ENCODE data around the gene SERPINA9. TPM values are rescaled to one million over a fixed set of nuclear protein-coding genes. Genes with fewer than 3 reads are reported as not detected.

SERPINA9 gene
- polyA plus RNA-seq, 4 donors = 0.64 TPM; not detected in 3

DNA sequence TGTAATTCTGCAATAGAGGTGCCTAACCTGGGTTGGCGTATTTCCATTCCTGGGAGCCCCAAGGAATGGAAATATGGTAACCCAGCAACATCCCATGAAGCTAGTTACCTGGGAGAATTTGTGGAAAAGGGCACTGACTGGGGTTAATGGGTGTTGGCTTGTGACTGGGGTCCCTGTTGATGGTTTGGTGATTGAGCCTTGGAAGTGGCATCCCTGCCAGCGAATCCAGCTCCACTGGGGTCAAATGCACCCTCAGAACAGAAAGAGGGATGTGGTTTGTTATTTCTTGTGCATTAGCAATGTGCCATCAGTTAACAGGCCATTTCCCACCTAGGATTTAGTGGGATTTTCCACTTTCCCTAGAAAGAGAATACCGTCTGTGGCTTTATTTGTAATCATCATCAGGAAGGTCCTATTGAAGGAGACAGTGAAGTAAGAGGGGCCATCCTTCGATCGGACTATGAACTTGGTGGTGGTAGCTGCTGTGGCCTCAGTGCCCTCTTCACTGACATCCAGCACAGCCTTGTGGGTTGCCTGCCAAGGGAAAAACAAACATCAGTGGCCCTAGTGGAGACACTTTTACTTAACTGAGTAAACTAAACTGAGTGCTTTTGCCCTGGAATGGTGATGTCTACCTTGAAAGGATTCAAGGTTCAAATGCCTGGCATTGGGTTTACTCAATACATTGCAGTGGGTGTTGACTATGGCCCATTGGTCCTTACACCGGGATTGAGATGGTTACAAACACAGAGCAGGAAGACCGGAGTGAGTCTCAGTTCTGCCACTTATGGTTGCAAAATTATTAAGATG lies 13.0 kb downstream of the SERPINA9 start:
- DNase-seq (no peak), FAIRE-seq (no peak)
- no peaks in the 10 kb centered on the region for H3K27me3 ChIP-seq (ENCODE audit: control insufficient read depth in 3 of 3, insufficient read depth in 3 of 3, low read length in 3 of 3)
- no peaks in the 10 kb centered on the region for H3K36me3 ChIP-seq (ENCODE audit: control insufficient read depth in 3 of 3, insufficient read depth in 2 of 3, low read depth in 1 of 3, low read length in 3 of 3)
- H3K9me3 ChIP-seq (ENCODE audit: control insufficient read depth in 2 of 2, insufficient read depth in 1 of 2, low read depth in 1 of 2, low read length in 1 of 2) = peaks cover 0 to 31% of the 10 kb centered on the region in 2 donors
- H3K27ac ChIP-seq (ENCODE audit: low read depth in 1 of 3, low read length in 2 of 3) = no peak overlapping the region
- no peaks in the 10 kb centered on the region for H3K4me1 ChIP-seq (ENCODE audit: control insufficient read depth in 3 of 3, insufficient read depth in 2 of 3, low read depth in 1 of 3, low read length in 2 of 3)
- H3K4me3 ChIP-seq (ENCODE audit: low read depth in 1 of 3, low read length in 3 of 3) = no peak overlapping the region
- 83 to 89% (median 86%) methylated on average over 7 of the region's 7 CpGs for WGBS, 3 donors

DNA sequence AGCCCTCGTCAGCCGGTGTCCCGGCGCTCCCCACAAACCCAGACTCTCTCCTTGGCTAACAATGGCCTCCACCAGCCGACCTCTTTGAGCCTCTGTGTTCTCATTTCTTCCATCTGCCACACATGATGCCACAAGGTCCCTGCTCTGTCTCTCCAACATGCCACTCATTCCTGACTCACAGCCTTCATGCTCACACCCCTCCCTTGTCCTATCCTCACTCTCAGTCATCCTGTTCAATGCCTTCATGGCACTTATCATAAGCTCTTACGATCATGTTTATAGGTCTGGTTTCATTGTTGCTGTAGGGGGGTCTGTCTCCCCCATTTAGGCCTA lies 13.8 kb downstream of the SERPINA9 start:
- Histone ChIP-seq H3K9me3 (ENCODE audit: control insufficient read depth in 2 of 2, insufficient read depth in 1 of 2, low read depth in 1 of 2, low read length in 1 of 2) (peaks cover 0 to 31% of the 10 kb centered on the region in 2 donors), H3K27ac (ENCODE audit: low read depth in 1 of 3, low read length in 2 of 3) (no peak overlapping the region), H3K4me3 (ENCODE audit: low read depth in 1 of 3, low read length in 3 of 3) (no peak overlapping the region), H3K36me3 (ENCODE audit: control insufficient read depth in 3 of 3, insufficient read depth in 2 of 3, low read depth in 1 of 3, low read length in 3 of 3) (no peaks in the 10 kb centered on the region), H3K4me1 (ENCODE audit: control insufficient read depth in 3 of 3, insufficient read depth in 2 of 3, low read depth in 1 of 3, low read length in 2 of 3) (no peaks in the 10 kb centered on the region), H3K27me3 (ENCODE audit: control insufficient read depth in 3 of 3, insufficient read depth in 3 of 3, low read length in 3 of 3) (no peaks in the 10 kb centered on the region)
- FAIRE-seq (no peak), DNase-seq (no peak)
- WGBS, 3 donors = 90 to 91% (median 90%) methylated on average over 6 of the region's 6 CpGs

DNA sequence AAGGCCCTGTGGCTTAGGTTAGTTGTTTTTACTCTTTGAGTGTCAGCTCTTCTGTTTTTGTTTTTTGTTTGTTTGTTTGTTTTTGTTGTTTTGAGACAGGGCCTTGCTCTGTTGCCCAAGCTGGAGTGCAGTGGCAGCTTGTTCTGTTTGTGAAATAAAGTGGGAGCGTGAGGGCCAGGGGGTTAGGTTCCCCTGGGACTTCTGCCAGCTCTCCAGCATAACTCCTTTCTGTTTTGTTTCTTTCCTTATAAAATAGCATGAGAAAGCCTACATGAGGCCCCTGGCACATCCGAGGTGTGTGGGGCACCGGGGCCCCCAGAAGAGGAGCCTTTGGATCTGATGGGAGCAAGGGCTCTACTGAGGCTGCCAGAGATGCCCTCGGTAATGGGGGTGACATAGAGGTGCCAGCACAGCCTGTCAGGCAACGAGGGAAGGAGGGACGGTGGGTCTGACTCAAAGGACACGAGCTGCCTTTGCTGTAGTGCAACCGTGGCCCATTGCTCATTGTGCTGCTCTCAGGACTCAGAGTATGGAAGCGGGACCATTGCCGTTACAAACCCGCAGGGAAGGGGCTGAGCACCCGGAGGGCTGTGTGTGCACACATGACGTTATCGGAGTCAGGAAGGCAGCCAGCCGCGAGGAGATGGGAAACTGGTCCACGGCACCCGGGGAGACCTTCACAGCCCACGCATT lies 14.3 kb downstream of the SERPINA9 start:
- Histone ChIP-seq H3K4me1 (ENCODE audit: control insufficient read depth in 3 of 3, insufficient read depth in 2 of 3, low read depth in 1 of 3, low read length in 2 of 3) (no peaks in the 10 kb centered on the region), H3K4me3 (ENCODE audit: low read depth in 1 of 3, low read length in 3 of 3) (no peak overlapping the region), H3K27me3 (ENCODE audit: control insufficient read depth in 3 of 3, insufficient read depth in 3 of 3, low read length in 3 of 3) (no peaks in the 10 kb centered on the region), H3K9me3 (ENCODE audit: control insufficient read depth in 2 of 2, insufficient read depth in 1 of 2, low read depth in 1 of 2, low read length in 1 of 2) (peaks cover 0 to 31% of the 10 kb centered on the region in 2 donors), H3K36me3 (ENCODE audit: control insufficient read depth in 3 of 3, insufficient read depth in 2 of 3, low read depth in 1 of 3, low read length in 3 of 3) (no peaks in the 10 kb centered on the region), H3K27ac (ENCODE audit: low read depth in 1 of 3, low read length in 2 of 3) (no peak overlapping the region)
- DNase-seq = no peak
- 82 to 87% (median 85%) methylated on average over 19 of the region's 19 CpGs for WGBS, 3 donors
- FAIRE-seq = no peak

DNA sequence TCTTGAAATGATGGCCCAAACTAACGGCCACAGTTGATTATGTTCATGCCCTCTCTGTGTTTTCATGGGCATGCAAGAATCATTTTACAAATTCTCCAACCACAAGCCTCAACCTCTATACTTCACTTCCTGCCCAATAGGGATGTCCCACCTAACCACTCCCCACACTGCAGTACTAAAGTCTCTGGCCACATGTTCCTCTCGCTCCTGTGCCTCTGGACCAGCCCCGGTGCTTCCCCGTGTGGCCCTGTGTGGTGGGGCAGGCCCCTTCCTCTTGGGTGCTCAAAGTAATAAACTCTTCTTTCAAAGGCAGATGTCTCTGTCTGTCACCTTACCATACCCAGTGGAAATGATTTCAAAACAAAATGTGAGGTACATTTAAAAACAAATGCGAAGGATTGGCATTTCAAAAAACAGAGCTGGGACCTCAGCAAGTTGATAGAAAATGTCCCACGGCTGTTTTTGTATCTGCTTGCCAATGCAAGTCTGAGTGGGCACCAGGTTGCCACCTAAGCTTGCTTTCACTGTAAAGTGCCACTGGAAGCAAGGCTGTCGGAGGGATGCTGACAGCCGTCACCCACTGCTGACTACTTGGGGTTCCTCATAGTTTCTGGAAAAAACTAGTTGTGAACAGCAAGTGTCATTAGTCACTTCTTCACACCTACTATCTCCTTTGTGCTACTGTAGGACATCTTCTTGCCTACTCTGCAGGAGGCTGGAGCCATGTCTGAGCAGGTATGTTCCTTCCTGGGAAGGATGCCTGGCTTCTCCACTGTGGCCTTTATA lies 15.2 kb downstream of the SERPINA9 start:
- H3K9me3 ChIP-seq (ENCODE audit: control insufficient read depth in 2 of 2, insufficient read depth in 1 of 2, low read depth in 1 of 2, low read length in 1 of 2) = peaks cover 0 to 26% of the 10 kb centered on the region in 2 donors
- no peaks in the 10 kb centered on the region for H3K4me1 ChIP-seq (ENCODE audit: control insufficient read depth in 3 of 3, insufficient read depth in 2 of 3, low read depth in 1 of 3, low read length in 2 of 3)
- no peak overlapping the region for H3K27ac ChIP-seq (ENCODE audit: low read depth in 1 of 3, low read length in 2 of 3)
- FAIRE-seq (no peak), DNase-seq (no peak)
- H3K27me3 ChIP-seq (ENCODE audit: control insufficient read depth in 3 of 3, insufficient read depth in 3 of 3, low read length in 3 of 3) = no peaks in the 10 kb centered on the region
- no peak overlapping the region for H3K4me3 ChIP-seq (ENCODE audit: low read depth in 1 of 3, low read length in 3 of 3)
- 69 to 74% (median 70%) methylated on average over 8 of the region's 8 CpGs for WGBS, 3 donors
- H3K36me3 ChIP-seq (ENCODE audit: control insufficient read depth in 3 of 3, insufficient read depth in 2 of 3, low read depth in 1 of 3, low read length in 3 of 3) = no peaks in the 10 kb centered on the region

DNA sequence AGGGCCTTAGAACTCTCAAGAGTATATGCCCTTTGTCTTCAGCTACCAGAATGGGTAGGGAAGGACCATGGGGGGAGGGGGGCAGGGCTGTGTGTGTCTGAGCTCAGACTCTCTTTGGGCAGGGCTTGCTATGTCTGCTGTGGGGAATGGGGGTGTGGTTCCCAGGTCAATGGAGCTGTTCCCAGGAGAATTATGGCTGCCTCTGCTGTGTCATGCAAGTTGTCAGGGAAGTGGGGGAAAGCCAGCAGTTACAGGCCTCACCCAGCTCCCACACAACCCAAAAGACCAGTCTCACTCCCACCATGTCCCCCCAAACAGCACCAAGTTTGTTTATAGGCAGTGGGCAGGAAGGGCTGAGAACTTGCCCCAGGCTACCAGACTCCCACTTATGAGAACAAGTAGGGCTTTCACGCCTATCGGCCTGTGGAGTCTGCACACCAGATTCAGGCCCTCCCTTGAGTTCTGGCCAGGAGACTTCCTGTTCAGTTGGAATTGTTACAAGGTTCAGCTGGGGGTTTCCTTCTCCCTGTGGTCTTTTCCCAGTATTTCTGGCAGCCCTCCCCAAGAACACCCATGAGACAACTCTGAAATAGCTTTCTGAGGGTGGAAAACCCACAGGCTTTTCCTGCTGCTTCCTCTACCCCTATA lies 17.3 kb downstream of the SERPINA9 start:
- Histone ChIP-seq H3K9me3 (ENCODE audit: control insufficient read depth in 2 of 2, insufficient read depth in 1 of 2, low read depth in 1 of 2, low read length in 1 of 2) (peaks cover 0 to 10% of the 10 kb centered on the region in 2 donors), H3K4me3 (ENCODE audit: low read depth in 1 of 3, low read length in 3 of 3) (no peak overlapping the region), H3K36me3 (ENCODE audit: control insufficient read depth in 3 of 3, insufficient read depth in 2 of 3, low read depth in 1 of 3, low read length in 3 of 3) (no peaks in the 10 kb centered on the region), H3K27me3 (ENCODE audit: control insufficient read depth in 3 of 3, insufficient read depth in 3 of 3, low read length in 3 of 3) (no peaks in the 10 kb centered on the region), H3K27ac (ENCODE audit: low read depth in 1 of 3, low read length in 2 of 3) (no peak overlapping the region), H3K4me1 (ENCODE audit: control insufficient read depth in 3 of 3, insufficient read depth in 2 of 3, low read depth in 1 of 3, low read length in 2 of 3) (no peaks in the 10 kb centered on the region)
- DNase-seq = no peak
- 58 to 73% (median 64%) methylated on average over 2 of the region's 2 CpGs for WGBS, 3 donors
- FAIRE-seq = no peak

DNA sequence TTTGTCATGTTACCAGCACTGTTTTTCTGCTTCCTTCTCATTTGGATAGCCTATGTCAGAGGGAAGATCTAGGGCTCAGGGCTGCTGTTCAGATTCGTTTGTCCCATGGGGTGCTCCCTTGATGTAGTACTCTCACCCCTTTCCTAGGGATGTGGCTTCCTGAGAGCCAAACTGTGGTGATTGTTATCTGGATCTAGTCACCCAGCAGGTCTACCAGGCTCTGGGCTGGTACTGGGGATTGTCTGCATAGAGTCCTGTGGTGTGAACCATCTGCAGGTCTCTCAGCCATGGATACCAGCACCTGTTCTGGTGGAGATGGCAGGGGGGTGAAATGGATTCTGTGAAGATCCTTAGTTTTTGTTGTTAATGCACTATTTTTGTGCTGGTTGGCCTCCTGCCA lies 17.9 kb downstream of the SERPINA9 start:
- H3K27ac ChIP-seq (ENCODE audit: low read depth in 1 of 3, low read length in 2 of 3) = no peak overlapping the region
- H3K27me3 ChIP-seq (ENCODE audit: control insufficient read depth in 3 of 3, insufficient read depth in 3 of 3, low read length in 3 of 3) = no peaks in the 10 kb centered on the region
- no peaks in the 10 kb centered on the region for H3K4me1 ChIP-seq (ENCODE audit: control insufficient read depth in 3 of 3, insufficient read depth in 2 of 3, low read depth in 1 of 3, low read length in 2 of 3)
- H3K9me3 ChIP-seq (ENCODE audit: control insufficient read depth in 2 of 2, insufficient read depth in 1 of 2, low read depth in 1 of 2, low read length in 1 of 2) = peaks cover 0 to 10% of the 10 kb centered on the region in 2 donors
- FAIRE-seq (no peak), DNase-seq (no peak)
- WGBS, 3 donors = 57 to 72% (median 65%) methylated on average over 1 of the region's 1 CpG
- no peaks in the 10 kb centered on the region for H3K36me3 ChIP-seq (ENCODE audit: control insufficient read depth in 3 of 3, insufficient read depth in 2 of 3, low read depth in 1 of 3, low read length in 3 of 3)
- H3K4me3 ChIP-seq (ENCODE audit: low read depth in 1 of 3, low read length in 3 of 3) = no peak overlapping the region

DNA sequence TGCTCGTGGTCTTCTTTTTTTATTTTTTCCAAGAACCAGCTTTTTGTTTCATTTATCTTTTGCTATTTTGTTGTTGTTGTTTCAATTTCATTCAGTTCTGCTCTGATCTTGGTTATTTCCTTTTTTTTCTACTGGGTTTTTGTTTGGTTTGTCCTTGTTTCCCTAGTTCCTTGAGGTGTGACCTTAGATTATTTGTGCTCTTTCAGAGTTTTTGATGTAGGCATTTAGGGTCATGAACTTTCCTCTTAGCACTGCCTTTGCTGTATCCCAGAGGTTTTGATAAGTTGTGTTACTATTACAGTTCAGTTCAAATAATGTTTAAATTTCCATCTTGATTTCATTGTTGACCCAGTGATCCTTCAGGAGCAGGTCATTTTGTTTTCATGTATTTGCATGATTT lies 20.1 kb downstream of the SERPINA9 start:
- H3K4me3 ChIP-seq (ENCODE audit: low read depth in 1 of 3, low read length in 3 of 3) = no peak overlapping the region
- FAIRE-seq (no peak), DNase-seq (no peak)
- WGBS, 3 donors = 0 to 20% (median 4%) methylated on average over 1 of the region's 1 CpG
- peaks cover 0 to 4% (median 0%) of the 10 kb centered on the region in 3 donors for H3K4me1 ChIP-seq (ENCODE audit: control insufficient read depth in 3 of 3, insufficient read depth in 2 of 3, low read depth in 1 of 3, low read length in 2 of 3)
- no peaks in the 10 kb centered on the region for H3K36me3 ChIP-seq (ENCODE audit: control insufficient read depth in 3 of 3, insufficient read depth in 2 of 3, low read depth in 1 of 3, low read length in 3 of 3)
- peaks cover 0 to 10% of the 10 kb centered on the region in 2 donors for H3K9me3 ChIP-seq (ENCODE audit: control insufficient read depth in 2 of 2, insufficient read depth in 1 of 2, low read depth in 1 of 2, low read length in 1 of 2)
- no peak overlapping the region for H3K27ac ChIP-seq (ENCODE audit: low read depth in 1 of 3, low read length in 2 of 3)
- peaks cover 0 to 6% (median 0%) of the 10 kb centered on the region in 3 donors for H3K27me3 ChIP-seq (ENCODE audit: control insufficient read depth in 3 of 3, insufficient read depth in 3 of 3, low read length in 3 of 3)

DNA sequence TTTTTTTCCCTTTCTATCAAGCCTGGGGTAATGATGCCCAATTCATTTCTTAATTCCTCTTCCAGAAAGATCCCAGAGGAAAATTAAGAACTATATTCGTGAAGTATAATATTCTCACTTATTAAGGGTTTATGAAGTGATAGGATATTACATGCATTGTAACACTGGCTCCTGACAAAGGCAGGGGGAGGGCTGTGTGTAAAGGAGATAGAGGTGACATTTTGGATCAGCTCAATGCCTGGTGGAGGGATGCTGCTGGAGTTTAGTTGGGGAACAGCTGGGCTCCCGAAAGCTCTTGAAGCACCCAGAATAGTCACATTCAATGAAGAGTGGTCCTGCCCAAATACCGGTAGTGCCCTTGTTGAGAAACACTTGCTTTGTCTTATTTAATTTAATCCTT lies 24.2 kb downstream of the SERPINA9 start:
- Histone ChIP-seq H3K9me3 (ENCODE audit: control insufficient read depth in 2 of 2, insufficient read depth in 1 of 2, low read depth in 1 of 2, low read length in 1 of 2) (no peaks in the 10 kb centered on the region), H3K27ac (ENCODE audit: low read depth in 1 of 3, low read length in 2 of 3) (no peak overlapping the region), H3K36me3 (ENCODE audit: control insufficient read depth in 3 of 3, insufficient read depth in 2 of 3, low read depth in 1 of 3, low read length in 3 of 3) (no peaks in the 10 kb centered on the region), H3K4me1 (ENCODE audit: control insufficient read depth in 3 of 3, insufficient read depth in 2 of 3, low read depth in 1 of 3, low read length in 2 of 3) (peaks cover 0 to 9% (median 0%) of the 10 kb centered on the region in 3 donors), H3K4me3 (ENCODE audit: low read depth in 1 of 3, low read length in 3 of 3) (no peak overlapping the region), H3K27me3 (ENCODE audit: control insufficient read depth in 3 of 3, insufficient read depth in 3 of 3, low read length in 3 of 3) (peaks cover 0 to 10% (median 0%) of the 10 kb centered on the region in 3 donors)
- no peak for FAIRE-seq
- WGBS, 3 donors = 49 to 66% (median 50%) methylated on average over 3 of the region's 3 CpGs
- no peak for DNase-seq
